B cell (primary cell): Measurements from ENCODE around the gene TSEN34. TPM values are rescaled to one million over a fixed set of nuclear protein-coding genes. Genes with fewer than 3 reads are reported as not detected.

Source experiments
- ATAC-seq: fragments of 200-7000 bp; cut with Tn5 transposase; one replicate; pipeline ENCODE4 v1.10.0; 2021; ENCODE audit warnings: low read depth, mild to moderate bottlenecking, moderate number of reproducible peaks, moderate library complexity
- CTCF ChIA-PET: fragments of 350-600 bp; sonication (Branson Sonifier 250); formaldehyde crosslinking; loops from one replicate; lab custom pipeline; 2021; ENCODE audit warnings: antibody characterized with exemption, inconsistent platforms; lab: Charles Lee
- POLR2A ChIA-PET: fragments of 350-600 bp; sonication (Branson Sonifier 250); formaldehyde crosslinking; loops from one replicate; lab custom pipeline; 2021; ENCODE audit warnings: antibody characterized with exemption; lab: Charles Lee
- DNase-seq: peaks from one replicate; pipeline ENCODE4 v3.0.0; 2013
- H2AFZ ChIP-seq: 2 replicates; pipeline ENCODE4 v1.6.1; 2012; ENCODE audit warnings: mild to moderate bottlenecking, low read depth, low read length; ENCODE audit not compliant: insufficient read depth, poor library complexity, severe bottlenecking
- H3K27ac ChIP-seq, 2 donors: 1 replicate in 1 of 2; 2 replicates in 1 of 2; pipeline ENCODE4 v1.5.1; 2012 to 2013; ENCODE audit warnings: low read length in 2 of 2, mild to moderate bottlenecking in 2 of 2, moderate library complexity in 1 of 2
- H3K27me3 ChIP-seq, 4 experiments: fragments of 200-600 bp in 1 of 4; sonication (generic) in 1 of 4; replicated peaks in 1 of 4; 1 replicate in 2 of 4; 2 replicates in 2 of 4; pipeline versions ENCODE4 v1.6.1 to v1.7.0; 2013 to 2016; ENCODE audit warnings: low read length in 3 of 4, mild to moderate bottlenecking in 2 of 4, mixed read lengths in 1 of 4, moderate library complexity in 1 of 4; ENCODE audit not compliant: insufficient read depth in 4 of 4, control insufficient read depth in 3 of 4; ENCODE audit errors: control extremely low read depth in 1 of 4
- H3K36me3 ChIP-seq, 2 experiments: replicated peaks in 1 of 2; 1 replicate in 1 of 2; 2 replicates in 1 of 2; pipeline versions ENCODE4 v1.6.1 to v1.7.1; 2013; ENCODE audit warnings: low read length in 1 of 2; ENCODE audit not compliant: insufficient read depth in 2 of 2, control insufficient read depth in 1 of 2; ENCODE audit errors: control extremely low read depth in 1 of 2, extremely low read depth in 1 of 2
- H3K4me1 ChIP-seq, 2 donors: fragments of 200-600 bp in 1 of 2; sonication (generic) in 1 of 2; 1 replicate in 1 of 2; 2 replicates in 1 of 2; pipeline versions ENCODE4 v1.5.1 to v1.6.1; 2013 to 2017; ENCODE audit warnings: low read length in 2 of 2; ENCODE audit not compliant: control insufficient read depth in 2 of 2, insufficient read depth in 2 of 2
- H3K4me2 ChIP-seq: replicated peaks from 2 replicates; pipeline ENCODE3; 2012; ENCODE audit warnings: mild to moderate bottlenecking, low read depth, low read length; ENCODE audit not compliant: poor library complexity, severe bottlenecking
- H3K4me3 ChIP-seq, 5 experiments: fragments of 200-600 bp in 1 of 5; sonication (generic) in 1 of 5; 1 replicate in 3 of 5; 2 replicates in 2 of 5; pipeline versions ENCODE4 v1.5.1 to v1.7.0; 2011 to 2016; ENCODE audit warnings: low read length in 4 of 5, mild to moderate bottlenecking in 4 of 5, low read depth in 2 of 5, control low read depth in 1 of 5, moderate library complexity in 1 of 5; ENCODE audit not compliant: insufficient read depth in 1 of 5; ENCODE audit errors: control extremely low read depth in 1 of 5, extremely low read depth in 1 of 5
- H3K79me2 ChIP-seq: fragments of 200-600 bp; sonication (generic); one replicate; pipeline ENCODE4 v1.6.0; 2016; ENCODE audit warnings: low read length; ENCODE audit not compliant: control insufficient read depth, insufficient read depth
- H3K9ac ChIP-seq: fragments of 200-600 bp; sonication (generic); 2 replicates; pipeline ENCODE4 v1.6.1; 2017; ENCODE audit warnings: mild to moderate bottlenecking, low read length, moderate library complexity
- H3K9me3 ChIP-seq, 3 donors: one replicate each; pipeline versions ENCODE4 v1.6.1 to v1.7.1; 2013; ENCODE audit warnings: low read length in 2 of 3; ENCODE audit not compliant: control insufficient read depth in 2 of 3, insufficient read depth in 1 of 3; ENCODE audit errors: control extremely low read depth in 1 of 3
- H4K20me1 ChIP-seq: 2 replicates; pipeline ENCODE4 v1.6.0; 2012; ENCODE audit warnings: mild to moderate bottlenecking, low read length; ENCODE audit not compliant: insufficient read depth, control insufficient read depth, poor library complexity, severe bottlenecking
- H3K27ac Mint-ChIP-seq: one replicate; pipeline ENCODE4 v1.8.0; 2021; ENCODE audit warnings: mixed read lengths
- H3K27me3 Mint-ChIP-seq: one replicate; pipeline ENCODE4 v1.8.0; 2021; ENCODE audit warnings: mixed read lengths
- H3K4me1 Mint-ChIP-seq: one replicate; pipeline ENCODE4 v1.8.0; 2021; ENCODE audit warnings: mixed read lengths
- H3K4me3 Mint-ChIP-seq: one replicate; pipeline ENCODE4 v1.8.0; 2021; ENCODE audit warnings: mixed read lengths
- H3K9me3 Mint-ChIP-seq: one replicate; pipeline ENCODE4 v1.8.0; 2022; ENCODE audit warnings: mixed read lengths; ENCODE audit not compliant: insufficient read depth
- EZH2 ChIP-seq: IDR thresholded peaks from 2 replicates; pipeline ENCODE4 v1.6.1; 2012; ENCODE audit warnings: borderline replicate concordance, low read depth, mild to moderate bottlenecking, moderate library complexity, low read length; ENCODE audit not compliant: insufficient read depth, poor library complexity, severe bottlenecking
- WGBS: methylation state at CpG from one replicate; pipeline ENCODE4 v1.1.5; 2013; ENCODE audit warnings: missing lambda C conversion rate; ENCODE audit not compliant: insufficient coverage; 5-methylcytosine and 5-hydroxymethylcytosine counted together
- intact Hi-C: fragments of 100-400 bp; cut with micrococcal nuclease; formaldehyde crosslinking; loops from one replicate; pipeline ENCODE4 v1.10.0; 2022
- polyA plus RNA-seq: library from polyadenylated mRNA; depleted of rRNA; stranded (reverse); fragments of >200 nt; gene quantifications from 2 replicates; pipeline ENCODE4 v1.2.3, GENCODE V29; 2012
- total RNA-seq, 2 donors: library from RNA; stranded (reverse); fragments of 120-200 nt in 1 of 2; gene quantifications; 1 replicate in 1 of 2; 2 replicates in 1 of 2; pipeline versions ENCODE4 v1.2.3 to v1.2.4, GENCODE V29; 2013 to 2022
- TF ChIP-seq, protein P1 (sequence below): fragments of 200-600 bp; IDR thresholded peaks from one replicate; pipeline ENCODE4 v1.8.0; 2022; ENCODE audit warnings: antibody characterized with exemption, mild to moderate bottlenecking

The TSEN34 gene
- total and polyA plus RNA-seq, 2 donors (not counting 1 experiment from before 2014, with no cell fraction given) = 17.6 to 25.1 TPM

DNA sequence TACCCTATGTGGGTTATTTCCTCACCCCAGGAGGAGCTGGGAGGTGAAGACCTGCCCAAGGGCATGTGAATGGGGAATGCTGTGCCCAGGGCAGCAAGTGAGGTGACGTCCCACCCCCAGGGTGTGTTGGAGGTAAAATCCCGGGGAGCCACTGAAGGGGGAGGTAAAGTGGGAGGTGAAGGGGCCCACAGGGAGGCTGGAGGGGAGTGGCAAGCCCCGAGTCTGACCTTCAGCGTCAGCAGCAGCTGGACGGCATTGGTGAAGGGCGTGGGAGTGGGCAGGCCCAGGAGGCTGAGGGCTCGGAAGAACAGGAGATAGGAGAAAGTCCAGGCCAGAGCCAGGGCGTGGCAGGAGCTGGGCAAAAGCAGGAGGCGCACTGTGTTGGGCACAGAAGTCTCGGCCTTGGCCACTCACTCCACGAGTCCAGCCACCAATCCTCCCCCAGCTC, 4.2 kb upstream of the TSEN34 start:
- Histone ChIP-seq H3K27me3 (no peaks in the 10 kb centered on the region), H3K36me3 (peaks cover 0 to 3% of the 10 kb centered on the region in 2 experiments), H3K4me3 (no peak overlapping the region), H4K20me1 (peaks cover 17% of the 10 kb centered on the region), H2AFZ (no peak overlapping the region), H3K9ac (no peak overlapping the region), H3K9me3 (no peaks in the 10 kb centered on the region), H3K79me2 (peaks cover 5% of the 10 kb centered on the region), H3K27ac (no peak overlapping the region), H3K4me2 (no peak overlapping the region), H3K4me1 (peaks cover 16 to 17% of the 10 kb centered on the region in 2 donors)
- DNase-seq = peak; percentile 21
- Mint-ChIP-seq H3K4me3 (peak overlapping the region; percentile 77), H3K27ac (no peak overlapping the region), H3K27me3 (no peaks in the 10 kb centered on the region), H3K9me3 (no peaks in the 10 kb centered on the region), H3K4me1 (peaks cover 22% of the 10 kb centered on the region)
- TF ChIP-seq EZH2 = no peak
- TF ChIP-seq, protein P1, sequence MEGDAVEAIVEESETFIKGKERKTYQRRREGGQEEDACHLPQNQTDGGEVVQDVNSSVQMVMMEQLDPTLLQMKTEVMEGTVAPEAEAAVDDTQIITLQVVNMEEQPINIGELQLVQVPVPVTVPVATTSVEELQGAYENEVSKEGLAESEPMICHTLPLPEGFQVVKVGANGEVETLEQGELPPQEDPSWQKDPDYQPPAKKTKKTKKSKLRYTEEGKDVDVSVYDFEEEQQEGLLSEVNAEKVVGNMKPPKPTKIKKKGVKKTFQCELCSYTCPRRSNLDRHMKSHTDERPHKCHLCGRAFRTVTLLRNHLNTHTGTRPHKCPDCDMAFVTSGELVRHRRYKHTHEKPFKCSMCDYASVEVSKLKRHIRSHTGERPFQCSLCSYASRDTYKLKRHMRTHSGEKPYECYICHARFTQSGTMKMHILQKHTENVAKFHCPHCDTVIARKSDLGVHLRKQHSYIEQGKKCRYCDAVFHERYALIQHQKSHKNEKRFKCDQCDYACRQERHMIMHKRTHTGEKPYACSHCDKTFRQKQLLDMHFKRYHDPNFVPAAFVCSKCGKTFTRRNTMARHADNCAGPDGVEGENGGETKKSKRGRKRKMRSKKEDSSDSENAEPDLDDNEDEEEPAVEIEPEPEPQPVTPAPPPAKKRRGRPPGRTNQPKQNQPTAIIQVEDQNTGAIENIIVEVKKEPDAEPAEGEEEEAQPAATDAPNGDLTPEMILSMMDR = no peak
- WGBS = 98% methylated on average over 6 of the region's 11 CpGs
- intact Hi-C loops = loop anchor here (5.0 kb wide), 1 partner anchor 45 kb away; no protein-coding TSS in a partner anchor
- POLR2A ChIA-PET = no interaction called here
- CTCF ChIA-PET = interaction anchor here (0.7 to 0.8 kb wide), 2 partner anchors 11 to 21 kb away, joined by 3 read pairs; no protein-coding TSS in a partner anchor
- no peak for ATAC-seq

DNA sequence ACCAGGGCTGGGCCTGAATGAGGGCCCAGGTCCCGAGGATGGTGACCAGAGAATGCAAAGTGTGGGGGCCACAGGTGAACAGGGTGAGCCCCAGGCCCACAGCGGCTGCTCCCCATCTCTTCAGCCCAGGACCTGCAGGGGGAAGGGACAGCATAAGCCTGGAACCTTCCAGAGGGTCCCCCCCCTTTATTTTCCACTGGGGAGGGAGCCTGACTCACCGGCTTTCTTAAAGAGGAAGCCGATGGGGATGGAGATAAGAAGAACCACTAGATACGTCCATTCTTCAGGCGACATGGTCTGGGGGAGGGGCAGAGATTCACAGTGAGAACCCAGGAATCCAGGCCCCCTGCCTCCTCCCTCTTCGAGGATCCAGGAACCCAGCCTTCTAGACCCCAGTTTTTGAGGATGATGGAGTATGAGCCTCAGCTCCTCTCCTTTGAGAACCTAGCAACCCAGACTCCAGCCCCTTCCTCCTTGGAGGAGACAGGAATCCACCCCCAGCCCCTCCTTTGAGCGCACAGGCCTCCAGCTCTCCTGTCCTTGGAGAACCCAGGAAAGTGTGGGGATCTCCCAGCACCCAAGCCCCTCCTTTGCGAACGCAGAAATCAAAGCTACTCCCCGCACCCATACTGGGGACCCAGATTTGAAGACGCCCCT, 2.8 kb upstream of the TSEN34 start:
- ChIA-PET CTCF (interaction anchor here (1.1 to 4.7 kb wide), 7 partner anchors 12 to 134 kb away, joined by 3 to 50 read pairs (median 8); partner anchors contain the start of genes LENG1, RPS9 and TMC4), POLR2A (interaction anchor here (1.0 to 4.5 kb wide), 7 partner anchors 13 to 51 kb away, joined by 3 to 73 read pairs (median 8); partner anchors contain the start of genes CNOT3, LENG1, RPS9 and TMC4)
- peaks cover 18 to 22% of the 10 kb centered on the region in 2 donors for H3K4me1 ChIP-seq
- TF ChIP-seq, protein P1 = no peak
- no peak for TF ChIP-seq EZH2
- peak overlapping the region; percentile 3 to 87 (median 81) for H3K4me3 ChIP-seq
- H2AFZ ChIP-seq = peak overlapping the region; percentile 80
- H3K27ac ChIP-seq = peak overlapping the region in 1 of 2 donors; percentile 99
- peaks cover 0 to 7% of the 10 kb centered on the region in 2 experiments for H3K36me3 ChIP-seq
- peak overlapping the region; percentile 83 for H3K9ac ChIP-seq
- H3K4me2 ChIP-seq = peak overlapping the region; percentile 99
- H3K27me3 ChIP-seq = no peaks in the 10 kb centered on the region
- peak; percentile 50 for DNase-seq
- intact Hi-C loops = loop anchor here (2.0 to 5.0 kb wide), 2 partner anchors 20 to 44 kb away; no protein-coding TSS in a partner anchor
- H3K27ac Mint-ChIP-seq = peak overlapping the region; percentile 38
- H3K4me1 Mint-ChIP-seq = peaks cover 32% of the 10 kb centered on the region
- H4K20me1 ChIP-seq = peaks cover 19% of the 10 kb centered on the region
- peaks cover 17% of the 10 kb centered on the region for H3K79me2 ChIP-seq
- H3K9me3 ChIP-seq = no peaks in the 10 kb centered on the region
- no peaks in the 10 kb centered on the region for H3K9me3 Mint-ChIP-seq
- H3K27me3 Mint-ChIP-seq = no peaks in the 10 kb centered on the region
- 15% methylated on average over 7 of the region's 12 CpGs for WGBS
- ATAC-seq = no peak
- peak overlapping the region; percentile 94 for H3K4me3 Mint-ChIP-seq
